Stimulated activated naive CD8-positive, alpha-beta T cell treated with anti-CD3 and anti-CD28 coated beads, Interleukin-15, Interleukin-2, amounts not matched to agents 100 U/mL and 50 U/mL, for 24 hours (primary cell): ENCODE measurements around the gene NCMAP.
A peak's percentile ranks its signal among the peaks of the same experiment; 100 is the strongest.
"Not testable (repeated sequence)": the region's sequence is repeated elsewhere in the genome, so short reads cannot be mapped to it uniquely, and the experiment has no call there.

Experiments used
- ATAC-seq: fragments of 150-1000 bp; cut with Tn5 transposase; one replicate; pipeline ENCODE4 v1.10.0; 2021
- DNase-seq: peaks from one replicate; pipeline ENCODE4 v3.0.0; 2021

The NCMAP gene

DNA sequence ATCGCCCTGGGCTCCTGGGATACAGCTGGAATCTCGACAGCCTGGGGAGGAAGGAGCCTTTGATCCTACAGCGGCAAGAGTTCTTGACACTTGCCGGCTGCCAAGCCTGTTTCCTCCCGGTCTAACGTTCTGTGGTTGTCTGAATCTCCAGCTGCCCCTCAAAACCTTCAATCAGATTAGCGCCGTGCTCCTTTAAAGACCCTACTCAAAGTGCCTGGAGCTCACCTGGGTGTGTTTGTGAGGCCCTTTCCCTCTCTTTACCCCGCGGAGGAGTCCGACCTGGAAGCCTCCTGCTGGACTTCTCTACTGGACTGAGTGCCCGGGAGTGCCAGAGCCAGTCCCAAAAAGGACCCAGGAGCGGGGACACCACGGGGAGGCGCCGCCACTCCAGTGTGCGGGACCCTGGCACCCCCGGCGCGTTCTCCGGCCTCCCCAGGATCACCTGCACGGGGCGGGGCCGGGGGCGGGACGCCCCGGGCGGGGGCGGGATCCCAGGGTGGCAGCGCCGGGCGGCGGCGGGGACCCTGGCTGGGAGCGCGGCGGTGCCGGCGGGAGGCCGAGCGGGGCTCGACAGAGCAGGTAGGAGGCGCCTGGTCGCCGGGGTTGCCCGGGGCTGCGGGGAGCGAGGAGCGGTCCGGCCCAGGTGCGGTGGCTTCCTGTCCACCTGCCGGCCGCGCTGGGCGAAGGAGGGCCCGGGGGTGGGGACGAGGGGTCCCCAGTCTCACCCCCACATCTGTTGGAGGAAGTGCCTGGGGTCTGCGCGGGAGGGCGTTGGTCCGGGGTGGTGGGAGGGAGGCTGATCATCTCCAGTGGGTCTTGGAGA, at the start of gene NCMAP:
Gene NCMAP (plus strand): TSS at position 497 of the 823 bp plus-strand sequence. CDS start 39,344 bp downstream, outside the sequence.
- DNase-seq: peak; percentile 50

DNA sequence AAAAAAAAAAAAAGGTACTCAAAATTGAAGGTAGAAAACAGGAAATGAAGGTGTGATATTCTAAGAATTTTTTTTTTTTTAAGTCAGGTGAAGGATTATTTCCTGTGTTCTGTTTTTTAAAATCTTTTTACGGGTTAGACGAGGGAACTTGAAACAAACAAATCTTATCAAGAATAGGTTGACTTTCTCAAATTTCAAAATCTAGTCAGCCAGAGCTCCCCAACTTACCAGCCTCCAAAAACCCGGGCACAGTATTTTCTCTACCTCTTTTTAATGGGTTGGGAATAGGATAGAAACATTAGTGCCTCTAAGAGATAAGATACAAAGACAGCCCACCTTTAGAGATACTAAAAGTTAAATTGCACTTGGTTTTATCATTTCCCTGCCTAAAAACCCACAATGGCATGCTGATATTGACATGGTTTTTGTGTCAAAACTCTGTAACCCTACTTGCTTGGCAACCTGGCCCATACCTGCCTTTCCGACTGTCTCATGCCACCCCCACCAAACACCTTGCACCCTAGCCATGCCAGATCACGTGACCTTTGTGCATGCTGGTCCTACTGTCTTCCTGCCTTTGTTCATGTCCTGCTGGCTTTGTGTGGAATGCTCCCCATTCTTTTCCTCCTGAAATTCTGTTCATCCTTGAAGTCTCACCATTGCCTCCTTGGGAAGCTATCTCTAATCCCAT, 49.1 kb upstream of the NCMAP start:
- ATAC-seq (no peak), DNase-seq (no peak)

More for the DNA sequence above, at the start of gene NCMAP:
- peak; percentile 33 for ATAC-seq

DNA sequence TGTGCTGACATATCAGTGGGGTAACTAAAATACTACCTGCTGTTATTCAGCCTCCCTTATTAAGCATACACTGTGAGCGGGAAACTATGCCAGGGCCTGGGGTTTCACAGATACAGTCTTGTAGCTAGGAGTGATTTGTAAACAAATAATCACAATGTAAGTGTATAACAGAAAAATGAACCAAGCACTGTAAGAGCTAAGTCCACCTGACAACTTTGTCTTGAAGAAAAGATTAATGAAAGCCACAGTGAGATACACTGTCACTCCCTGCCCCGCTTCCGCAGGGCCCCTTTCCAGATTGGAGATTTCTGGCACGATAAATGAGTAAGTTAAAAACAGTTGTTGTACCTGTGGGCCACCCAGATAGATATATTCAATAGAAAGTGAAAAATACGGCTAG, 48.5 kb upstream of the NCMAP start:
- ATAC-seq: no peak
- DNase-seq: no peak

- no peak for ATAC-seq
- no peak for DNase-seq
These were observed 47.0 kb upstream of the NCMAP start for GRCh38 chr1:24508911-24509310.

DNA sequence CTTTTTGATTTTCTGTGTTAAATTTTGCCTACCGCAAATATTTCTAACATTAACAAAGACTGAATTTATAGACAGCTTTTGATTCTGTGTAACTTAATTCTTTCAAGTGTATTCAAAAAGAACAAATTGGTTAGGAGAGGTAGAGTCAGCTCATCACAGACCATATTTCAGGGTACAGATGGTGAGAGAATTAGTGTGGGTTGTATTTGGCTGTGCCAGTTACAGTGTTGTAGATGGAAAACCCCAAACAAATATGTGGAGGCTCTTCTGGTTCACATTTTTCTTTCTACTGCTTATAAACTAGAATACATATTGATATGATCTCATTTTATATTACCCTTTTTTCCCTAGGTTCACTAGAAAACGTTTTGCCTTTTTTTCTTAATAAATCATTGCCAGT, 42.2 kb upstream of the NCMAP start:
- no peak for DNase-seq
- ATAC-seq: no peak

DNA sequence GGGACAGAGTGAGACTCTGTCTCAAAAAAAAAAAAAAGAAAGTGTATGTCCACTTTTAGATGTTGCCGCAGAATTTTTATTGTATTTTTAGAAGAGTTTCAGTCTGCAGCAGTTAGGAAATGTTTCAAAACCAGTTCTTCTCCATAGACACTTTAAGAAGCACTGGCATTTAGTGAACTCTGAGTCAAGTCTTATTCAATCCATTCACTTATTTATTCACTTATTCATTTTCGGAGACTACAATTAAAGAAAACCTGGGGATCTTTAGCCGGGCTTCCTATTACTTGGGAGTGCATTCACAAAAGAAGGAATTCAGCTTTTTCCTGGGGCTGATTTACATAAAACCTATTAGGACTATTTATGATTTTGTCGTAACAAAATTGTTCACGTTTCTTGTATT, 40.9 kb upstream of the NCMAP start:
- ATAC-seq (no peak), DNase-seq (no peak)

GRCh38 chr1:24515671-24516209, 40.1 kb upstream of the NCMAP start:
- not testable (repeated sequence) for ATAC-seq, DNase-seq

GRCh38 chr1:24516506-24516905, 39.4 kb upstream of the NCMAP start:
- DNase-seq (no peak), ATAC-seq (no peak)

- no peak for ATAC-seq
These were observed 38.0 kb upstream of the NCMAP start for GRCh38 chr1:24517898-24518297.

GRCh38 chr1:24520282-24520681, 35.6 kb upstream of the NCMAP start:
- DNase-seq, ATAC-seq: not testable (repeated sequence)

More at GRCh38 chr1:24517898-24518297, 38.0 kb upstream of the NCMAP start:
- DNase-seq: no peak

DNA sequence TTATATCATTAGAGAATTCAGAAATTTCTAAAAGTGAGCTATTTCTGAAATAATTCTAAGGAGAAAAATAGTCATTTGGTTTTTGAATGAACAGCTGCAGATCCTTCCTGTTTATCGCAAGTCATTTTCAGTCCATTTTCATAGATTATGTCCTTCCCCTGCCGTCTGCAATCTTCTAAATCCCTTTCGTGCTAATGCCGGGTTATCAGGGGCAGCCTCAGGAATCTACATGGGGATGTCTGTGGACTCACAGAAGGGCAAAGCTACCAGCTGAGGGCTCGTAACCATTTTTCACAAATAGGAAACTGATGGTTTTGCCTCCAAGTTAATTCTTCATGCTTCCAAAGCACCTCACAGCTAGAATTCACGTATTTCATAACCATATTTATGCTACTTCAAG, 30.3 kb upstream of the NCMAP start:
- no peak for ATAC-seq
- DNase-seq: no peak

DNA sequence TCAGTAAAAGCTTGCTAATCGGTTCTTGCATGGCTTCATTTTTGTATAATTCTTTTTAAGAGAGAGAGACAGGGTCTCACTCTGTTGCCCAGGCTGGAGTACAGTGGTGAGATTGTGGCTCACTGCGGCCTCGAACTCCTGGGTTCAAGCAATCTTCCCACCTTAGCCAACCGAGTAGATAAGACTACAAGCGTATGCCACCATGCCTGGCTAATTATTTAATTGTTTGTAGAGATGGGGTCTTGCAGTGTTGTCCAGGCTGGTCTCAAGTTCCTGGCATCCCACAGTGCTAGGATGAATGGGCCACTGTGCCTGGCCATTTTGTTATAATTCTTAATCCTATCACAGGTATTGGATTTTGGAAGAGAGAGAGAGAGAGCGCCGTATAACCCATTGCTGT, 29.8 kb upstream of the NCMAP start:
- ATAC-seq (no peak), DNase-seq (no peak)

GRCh38 chr1:24526940-24527542, 28.8 kb upstream of the NCMAP start:
- DNase-seq: peak; percentile 55
- peak; percentile 49 for ATAC-seq

DNA sequence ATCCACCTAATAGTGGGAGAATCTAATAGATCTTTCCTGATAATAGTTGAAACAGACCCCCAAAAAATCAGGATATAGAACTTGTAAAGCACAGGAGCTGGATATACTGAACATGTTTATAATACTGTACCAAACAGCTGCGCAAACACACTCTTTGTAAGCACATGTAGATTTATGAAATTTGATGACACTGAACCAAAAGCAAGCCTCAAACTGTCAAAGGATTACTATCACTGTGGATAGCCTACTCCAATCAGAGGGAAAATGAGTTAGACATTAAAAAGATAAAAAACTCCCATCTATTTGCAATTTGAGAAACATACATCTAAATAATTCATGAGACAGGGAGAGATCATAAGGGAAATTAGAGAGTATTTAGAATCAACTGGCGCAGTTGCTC, 27.1 kb upstream of the NCMAP start:
- DNase-seq: no peak
- ATAC-seq: no peak

- DNase-seq, ATAC-seq: not testable (repeated sequence)
These were observed 26.6 kb upstream of the NCMAP start for GRCh38 chr1:24529292-24529691.

DNA sequence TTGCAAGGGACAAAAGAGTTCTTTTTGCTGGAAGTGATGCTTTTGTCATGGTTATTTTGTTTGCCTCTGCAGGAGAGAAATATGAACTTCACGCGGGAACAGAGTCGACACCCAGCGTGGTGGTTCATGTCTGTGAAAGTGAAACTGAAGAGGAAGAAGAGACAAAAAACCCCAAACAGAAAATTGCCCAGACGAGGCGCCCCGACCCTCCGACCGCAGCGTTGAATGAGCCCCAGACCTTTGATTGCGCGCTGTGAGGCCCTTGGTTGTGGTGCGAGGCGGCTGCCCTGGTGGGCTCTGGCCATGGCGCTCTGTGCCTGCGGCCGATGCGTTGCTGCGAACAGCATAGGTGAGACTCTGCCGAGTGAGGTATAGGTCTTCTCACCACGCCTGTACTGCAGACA, 20.9 kb upstream of the NCMAP start:
- ATAC-seq (peak; percentile 65), DNase-seq (peak; percentile 80)

DNA sequence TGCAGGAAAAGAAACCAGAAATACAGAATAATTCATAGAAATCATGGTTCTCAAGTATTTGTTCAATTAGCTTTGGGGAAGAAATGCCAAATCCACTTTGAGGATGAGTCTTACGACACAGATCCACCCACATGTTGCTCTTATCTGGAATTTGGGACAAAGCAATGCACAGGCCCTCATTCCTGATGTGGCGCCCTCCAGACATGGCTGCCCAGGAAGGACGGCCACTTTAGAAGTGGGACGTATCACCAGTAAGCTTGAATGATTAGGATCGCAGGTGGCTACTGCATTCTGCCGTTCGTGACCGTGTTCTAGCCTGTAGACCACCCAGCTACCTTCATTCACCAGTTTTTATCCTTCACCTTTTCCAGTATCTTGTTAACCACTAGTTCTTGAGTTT, 20.1 kb upstream of the NCMAP start:
- DNase-seq: no peak
- no peak for ATAC-seq

DNA sequence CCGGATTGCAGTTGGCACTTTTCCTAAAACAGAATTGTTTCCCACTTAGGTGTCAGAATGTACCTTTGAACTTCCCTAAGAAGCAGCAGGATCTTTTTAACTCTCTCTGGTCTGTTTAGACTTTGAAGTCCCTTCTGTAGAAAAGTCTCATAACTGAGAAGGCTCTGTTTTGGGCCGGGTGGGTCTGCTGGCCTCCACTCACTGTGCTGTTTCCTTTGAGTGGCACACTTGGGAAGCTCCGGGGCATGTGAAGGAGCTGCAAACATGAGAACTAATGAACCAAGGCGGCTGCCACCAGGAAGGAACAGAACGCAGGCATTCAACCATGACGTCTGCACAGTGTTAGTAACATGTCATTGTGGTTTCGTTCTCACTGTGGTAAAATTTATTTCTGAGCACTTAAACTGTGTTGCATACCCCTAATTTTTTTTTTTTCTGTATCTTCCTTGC, 19.5 kb upstream of the NCMAP start:
- ATAC-seq (peak; percentile 55), DNase-seq (peak; percentile 72)

GRCh38 chr1:24540051-24540905, 15.6 kb upstream of the NCMAP start:
- DNase-seq (no peak), ATAC-seq (peak; percentile 45)

DNA sequence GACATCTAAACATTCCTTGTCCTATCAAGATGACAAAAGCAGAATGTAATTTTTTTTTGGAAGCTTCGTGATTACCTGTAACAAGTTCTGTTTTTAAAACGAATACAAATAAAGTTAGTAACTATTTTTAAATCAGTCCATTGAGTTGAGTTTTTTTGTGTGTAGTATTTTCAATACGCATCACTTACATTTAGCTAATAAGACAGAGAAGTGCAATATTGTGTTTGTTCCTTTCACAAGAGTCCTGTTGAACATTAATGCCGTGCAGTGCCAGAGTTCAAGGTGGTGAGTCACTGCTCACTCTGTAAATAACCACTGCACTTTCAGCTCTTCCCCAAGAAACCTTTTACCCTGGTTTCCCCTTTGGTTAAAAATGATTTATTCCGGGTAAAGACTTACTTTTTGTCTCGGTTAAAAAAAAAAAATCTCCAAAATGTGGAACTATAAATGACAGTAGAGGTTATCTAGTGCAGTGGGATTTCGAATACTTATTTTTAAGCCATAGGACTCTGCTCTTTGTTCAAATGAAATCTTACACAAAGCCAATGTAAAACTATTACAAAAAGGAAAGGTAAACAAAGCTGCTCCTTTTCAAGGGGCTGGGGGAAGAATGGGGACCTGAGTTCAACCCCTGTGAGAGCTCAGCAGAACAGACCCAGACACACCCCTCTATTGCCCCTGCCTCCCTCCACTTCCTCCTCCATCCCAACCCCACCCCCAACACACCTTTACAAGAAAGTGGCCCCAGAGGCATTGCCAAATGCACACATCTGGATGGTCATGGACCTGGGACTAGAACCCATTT, 14.8 kb upstream of the NCMAP start:
- no peak for DNase-seq

More for the DNA sequence above, 14.8 kb upstream of the NCMAP start:
- peak; percentile 67 for ATAC-seq
